ENCODE measurements around the gene ZNF764. TPM values are rescaled to one million over a fixed set of nuclear protein-coding genes. Genes with fewer than 3 reads are reported as not detected.

The ZNF764 gene
- total RNA-seq, 6 experiments from 2014 or later = 5.1 to 6.8 (median 5.7) TPM

DNA sequence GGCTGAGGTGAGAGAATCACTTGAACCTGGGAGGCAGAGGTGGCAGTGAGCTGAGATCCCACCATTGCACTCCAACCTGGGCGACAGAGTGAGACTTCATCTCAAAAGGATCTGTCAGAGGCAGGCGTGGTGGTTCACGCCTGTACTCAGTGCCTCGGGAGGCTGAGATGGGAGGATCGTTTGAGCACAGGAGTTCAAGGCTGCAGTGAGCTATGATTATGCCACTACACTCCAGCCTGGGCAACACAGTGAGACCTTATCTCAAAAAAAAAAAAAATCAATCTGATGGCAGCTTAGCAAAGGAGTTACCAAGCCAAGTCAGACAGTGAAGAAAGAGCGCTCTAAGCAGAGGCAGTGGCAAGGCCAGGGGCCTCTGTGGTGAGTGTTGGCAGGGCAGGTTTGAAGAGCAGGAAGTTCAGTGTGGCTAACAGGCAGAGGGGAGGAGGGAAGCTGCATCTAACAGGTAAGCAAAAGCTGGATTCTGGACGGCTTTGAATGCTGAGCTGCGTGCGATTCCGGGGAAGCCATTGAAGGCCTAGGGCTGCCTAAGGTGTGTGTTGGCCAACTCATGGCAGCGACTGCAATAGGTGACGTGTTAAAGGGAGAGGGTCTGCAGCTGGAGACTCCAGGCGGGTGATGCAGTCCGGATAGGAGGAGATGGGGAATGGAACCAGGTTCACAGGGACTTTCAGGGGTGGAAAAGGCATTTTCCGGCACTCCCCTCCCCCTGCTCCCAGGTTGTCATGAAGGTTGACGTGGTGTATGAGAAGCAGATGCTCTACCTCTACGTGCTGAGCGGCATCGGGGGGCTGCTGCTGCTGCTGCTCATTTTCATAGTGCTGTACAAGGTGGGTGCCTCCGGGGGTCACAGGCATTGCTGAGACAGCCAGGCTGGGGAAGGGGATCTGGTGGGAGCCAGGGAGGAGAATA, 38.8 kb downstream of the ZNF764 start:
- Mint-ChIP-seq H3K4me1 (ENCODE audit: low read depth) (no peaks in the 10 kb centered on the region), H3K27me3 (ENCODE audit: insufficient read depth) (peaks cover 17% of the 10 kb centered on the region), H3K4me3 (no peak overlapping the region), H3K9me3 (no peaks in the 10 kb centered on the region), H3K27ac (no peak overlapping the region), H3K36me3 (ENCODE audit: low read depth) (no peaks in the 10 kb centered on the region)
- no peak for DNase-seq
- TF ChIP-seq, protein P1, sequence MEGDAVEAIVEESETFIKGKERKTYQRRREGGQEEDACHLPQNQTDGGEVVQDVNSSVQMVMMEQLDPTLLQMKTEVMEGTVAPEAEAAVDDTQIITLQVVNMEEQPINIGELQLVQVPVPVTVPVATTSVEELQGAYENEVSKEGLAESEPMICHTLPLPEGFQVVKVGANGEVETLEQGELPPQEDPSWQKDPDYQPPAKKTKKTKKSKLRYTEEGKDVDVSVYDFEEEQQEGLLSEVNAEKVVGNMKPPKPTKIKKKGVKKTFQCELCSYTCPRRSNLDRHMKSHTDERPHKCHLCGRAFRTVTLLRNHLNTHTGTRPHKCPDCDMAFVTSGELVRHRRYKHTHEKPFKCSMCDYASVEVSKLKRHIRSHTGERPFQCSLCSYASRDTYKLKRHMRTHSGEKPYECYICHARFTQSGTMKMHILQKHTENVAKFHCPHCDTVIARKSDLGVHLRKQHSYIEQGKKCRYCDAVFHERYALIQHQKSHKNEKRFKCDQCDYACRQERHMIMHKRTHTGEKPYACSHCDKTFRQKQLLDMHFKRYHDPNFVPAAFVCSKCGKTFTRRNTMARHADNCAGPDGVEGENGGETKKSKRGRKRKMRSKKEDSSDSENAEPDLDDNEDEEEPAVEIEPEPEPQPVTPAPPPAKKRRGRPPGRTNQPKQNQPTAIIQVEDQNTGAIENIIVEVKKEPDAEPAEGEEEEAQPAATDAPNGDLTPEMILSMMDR (IDR thresholded peaks at IDR 0.05) = no peak

DNA sequence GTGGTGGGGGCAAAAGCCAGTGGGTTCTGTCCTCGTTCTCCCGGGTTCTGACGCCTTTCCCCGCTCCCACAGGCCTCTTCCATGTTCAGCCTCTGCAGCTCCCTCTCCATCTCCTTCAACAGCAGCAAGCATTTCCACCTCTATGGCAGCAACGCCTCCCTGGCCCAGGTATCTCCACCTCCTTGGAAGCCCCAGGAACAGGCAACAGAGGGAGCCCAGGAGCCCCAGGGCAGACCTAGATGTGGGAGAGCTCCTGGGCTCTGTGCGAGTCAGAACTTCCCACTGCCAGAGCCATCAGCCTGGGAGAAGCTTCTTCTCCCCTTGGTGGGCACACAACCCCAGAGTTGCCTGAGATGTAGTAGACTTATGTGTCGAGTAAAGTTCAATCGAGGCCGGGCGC, 39.6 kb downstream of the ZNF764 start:
- DNase-seq = no peak
- H3K9me3 Mint-ChIP-seq = no peaks in the 10 kb centered on the region
- TF ChIP-seq, protein P1 (IDR thresholded peaks at IDR 0.05) = no peak
- H3K4me1 Mint-ChIP-seq (ENCODE audit: low read depth) = no peaks in the 10 kb centered on the region
- no peaks in the 10 kb centered on the region for H3K36me3 Mint-ChIP-seq (ENCODE audit: low read depth)
- H3K27me3 Mint-ChIP-seq (ENCODE audit: insufficient read depth) = peaks cover 20% of the 10 kb centered on the region
- no peak overlapping the region for H3K4me3 Mint-ChIP-seq
- no peak overlapping the region for H3K27ac Mint-ChIP-seq

DNA sequence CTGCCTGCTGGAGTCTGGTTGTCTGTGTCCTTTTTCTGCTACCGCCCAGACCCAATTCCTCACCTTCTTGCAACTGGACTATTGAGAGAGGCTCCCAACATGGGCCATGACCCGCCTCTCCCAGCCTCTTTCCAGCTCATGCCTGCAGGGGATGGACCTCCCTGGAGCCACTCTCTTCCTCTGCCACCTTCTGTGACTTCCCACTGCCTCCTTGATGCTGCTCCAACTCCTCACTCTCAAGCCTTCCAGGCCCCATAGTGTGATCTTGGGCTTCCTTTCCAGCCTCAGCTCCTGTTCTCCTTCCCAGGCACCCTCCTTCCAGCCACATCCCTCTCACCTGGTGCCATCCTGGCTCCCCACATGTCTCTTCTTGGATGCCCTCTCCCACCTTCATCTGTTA, 42.9 kb downstream of the ZNF764 start:
- TF ChIP-seq, protein P1 (IDR thresholded peaks at IDR 0.05) = no peak
- no peak for DNase-seq
- Mint-ChIP-seq H3K27ac (no peak overlapping the region), H3K27me3 (ENCODE audit: insufficient read depth) (peaks cover 26% of the 10 kb centered on the region), H3K9me3 (no peaks in the 10 kb centered on the region), H3K36me3 (ENCODE audit: low read depth) (no peaks in the 10 kb centered on the region), H3K4me1 (ENCODE audit: low read depth) (no peaks in the 10 kb centered on the region), H3K4me3 (no peak overlapping the region)

DNA sequence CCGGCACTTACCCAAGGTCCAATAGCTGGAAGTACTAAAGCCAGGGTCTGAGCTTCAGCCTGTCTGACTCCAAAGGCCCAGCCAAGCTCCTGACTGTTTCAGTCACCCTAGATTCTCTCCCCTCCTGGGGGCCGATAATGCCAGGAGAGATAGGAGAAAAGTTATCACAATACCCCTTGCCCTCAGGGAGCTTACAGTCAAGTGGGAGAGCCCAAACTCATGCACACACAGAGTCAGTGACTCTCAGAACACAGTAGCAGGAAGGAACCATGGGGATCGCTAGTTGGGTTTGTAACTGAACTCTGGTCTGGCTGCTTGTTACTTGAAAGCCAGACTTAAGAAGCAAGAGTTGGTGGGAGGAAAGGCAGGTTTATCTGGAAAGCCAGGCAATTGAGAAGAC, 46.7 kb downstream of the ZNF764 start:
- no peak overlapping the region for H3K4me3 Mint-ChIP-seq

DNA sequence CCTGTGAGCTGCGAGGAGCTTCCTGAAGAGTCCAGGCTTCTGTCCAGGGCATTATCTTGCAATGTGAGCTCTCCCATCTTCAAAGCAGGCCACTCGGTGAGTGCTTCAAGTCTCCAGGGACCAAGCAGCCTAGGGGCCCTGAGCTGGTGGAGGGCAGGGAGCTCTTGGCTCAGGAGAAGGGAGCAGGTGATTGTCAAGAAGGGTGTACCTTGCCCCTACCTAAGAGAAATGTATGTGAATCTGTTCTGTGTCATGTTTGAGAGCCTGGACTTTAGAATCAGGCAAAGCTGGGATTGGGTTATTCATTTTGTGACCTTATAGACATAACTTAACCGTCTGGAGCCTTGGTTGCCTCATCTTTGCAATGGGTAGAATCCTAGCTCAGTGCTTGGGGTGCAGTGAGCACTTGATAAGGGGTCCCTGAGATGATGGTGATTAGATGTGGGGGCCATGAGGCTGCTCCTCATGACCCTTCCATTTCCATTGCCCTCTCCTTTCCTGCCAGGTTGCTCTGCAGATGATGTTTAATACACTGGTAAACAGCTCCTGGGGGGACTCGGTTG, 47.7 kb downstream of the ZNF764 start:
- no peaks in the 10 kb centered on the region for H3K4me1 Mint-ChIP-seq (ENCODE audit: low read depth)

More for the DNA sequence above, 46.7 kb downstream of the ZNF764 start:
- DNase-seq = no peak
- Mint-ChIP-seq H3K9me3 (no peaks in the 10 kb centered on the region), H3K27me3 (ENCODE audit: insufficient read depth) (peaks cover 13% of the 10 kb centered on the region), H3K27ac (no peak overlapping the region), H3K4me1 (ENCODE audit: low read depth) (no peaks in the 10 kb centered on the region), H3K36me3 (ENCODE audit: low read depth) (no peaks in the 10 kb centered on the region)
- TF ChIP-seq, protein P1 (IDR thresholded peaks at IDR 0.05) = no peak

More for the DNA sequence above, 47.7 kb downstream of the ZNF764 start:
- H3K4me3 Mint-ChIP-seq = no peak overlapping the region
- no peaks in the 10 kb centered on the region for H3K9me3 Mint-ChIP-seq
- DNase-seq = no peak
- H3K36me3 Mint-ChIP-seq (ENCODE audit: low read depth) = no peaks in the 10 kb centered on the region
- peaks cover 14% of the 10 kb centered on the region for H3K27me3 Mint-ChIP-seq (ENCODE audit: insufficient read depth)
- TF ChIP-seq, protein P1 (IDR thresholded peaks at IDR 0.05) = no peak
- H3K27ac Mint-ChIP-seq = no peak overlapping the region
